ENCODE results near the gene RPAP3. TPM values are rescaled to one million over a fixed set of nuclear protein-coding genes. Genes with fewer than 3 reads are reported as not detected.

The RPAP3 gene
- total RNA-seq, 2 donors from 2014 or later = 41.7 to 53.9 TPM

DNA sequence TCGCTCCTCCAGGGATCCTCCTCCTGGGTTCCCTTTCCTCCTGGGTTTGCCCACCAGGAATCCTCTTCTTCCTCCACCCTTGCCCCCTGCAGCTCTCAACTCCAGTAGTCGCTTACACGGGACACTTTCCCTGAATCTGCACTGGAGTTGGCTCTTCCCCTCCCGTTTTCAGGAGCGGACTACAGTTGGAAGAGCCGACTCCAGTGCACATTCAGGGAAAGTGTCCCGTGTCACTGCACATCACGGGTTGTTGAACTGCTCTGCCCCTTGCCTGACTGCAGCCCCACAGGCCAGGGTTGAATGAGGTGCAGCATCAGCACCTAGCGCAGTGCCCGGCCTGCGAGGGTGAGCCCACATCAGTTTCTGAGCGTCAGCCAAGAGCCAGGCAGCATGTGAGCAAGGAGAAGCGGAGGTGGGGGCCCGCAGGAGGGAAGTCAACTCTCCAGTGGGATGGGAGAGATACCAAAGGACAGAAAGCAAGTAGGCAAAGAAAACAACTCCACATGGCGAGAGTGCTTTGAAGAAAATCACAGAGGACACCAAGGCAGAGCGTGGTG lies 39.7 kb upstream of the RPAP3 start:
- Mint-ChIP-seq H3K9me3 (no peaks in the 10 kb centered on the region), H3K27ac (no peak overlapping the region), H3K36me3 (no peaks in the 10 kb centered on the region)
- ATAC-seq = no peak
- no peak for DNase-seq (ENCODE audit: low spot score in 2 of 2)

DNA sequence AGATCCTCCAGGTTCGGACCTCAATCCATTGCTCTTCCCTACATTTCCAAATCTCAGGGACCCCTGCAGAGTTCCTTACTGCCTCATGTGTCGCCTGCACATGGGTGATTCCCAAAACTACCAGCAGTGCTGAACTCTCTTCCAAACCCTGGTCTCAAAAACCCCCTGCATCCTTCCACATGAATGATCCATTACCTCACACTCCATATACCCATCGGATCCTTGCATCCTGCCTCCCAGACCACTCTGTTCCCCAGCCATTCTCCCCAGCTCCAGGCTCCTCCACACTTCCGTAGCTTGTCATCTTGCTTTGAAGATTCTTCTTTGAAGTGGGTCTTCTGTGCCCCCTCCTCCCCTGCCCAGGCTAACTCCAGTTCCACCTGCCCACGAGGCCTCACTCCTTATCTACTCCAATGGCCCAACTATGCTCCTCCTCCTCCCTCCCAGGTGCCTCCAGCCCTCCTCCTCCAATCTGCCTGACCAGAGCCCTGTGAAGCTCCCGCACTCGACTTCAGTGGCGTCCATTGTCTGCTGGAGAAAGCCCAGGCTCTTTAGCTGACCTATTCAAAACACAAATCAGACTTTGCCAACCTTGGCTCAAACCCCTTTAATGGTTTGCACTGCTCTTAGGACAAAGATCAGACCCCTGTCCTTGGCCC lies 39.1 kb upstream of the RPAP3 start:
- Mint-ChIP-seq H3K27ac (no peak overlapping the region), H3K9me3 (no peaks in the 10 kb centered on the region), H3K36me3 (no peaks in the 10 kb centered on the region)
- DNase-seq (ENCODE audit: low spot score in 2 of 2) (no peak), ATAC-seq (no peak)

DNA sequence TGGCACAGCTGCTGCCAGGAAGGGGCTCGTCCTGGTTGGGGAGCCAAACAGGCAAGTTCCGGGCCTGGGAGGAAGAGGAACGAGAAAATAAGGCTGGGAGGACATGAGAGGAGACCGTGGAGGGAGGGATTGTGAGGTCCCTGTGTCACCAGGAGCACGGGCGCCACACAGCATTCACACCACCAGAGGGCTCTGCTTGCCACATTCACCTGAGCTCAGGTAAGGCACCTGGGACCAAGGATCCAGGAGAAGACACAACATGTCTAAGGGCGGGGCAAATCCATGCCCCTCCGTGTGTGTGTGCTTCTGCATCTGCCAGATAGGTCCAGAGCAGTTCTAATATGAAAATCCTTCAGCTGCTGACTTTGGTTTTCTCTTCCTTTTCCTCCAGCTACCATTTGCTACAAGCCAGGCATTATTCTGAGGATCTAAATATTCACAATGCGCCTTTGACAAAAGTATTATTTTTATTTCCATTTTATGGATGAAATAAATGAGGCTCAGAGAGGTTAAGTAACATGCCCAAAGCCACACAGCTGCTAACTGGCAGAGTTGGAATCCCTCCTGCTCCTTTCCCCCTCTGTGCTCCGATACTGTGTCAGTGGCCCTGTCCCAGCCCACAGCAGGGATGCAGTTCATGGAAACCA lies 38.3 kb upstream of the RPAP3 start:
- no peak overlapping the region for H3K27ac Mint-ChIP-seq
- H3K9me3 Mint-ChIP-seq = no peaks in the 10 kb centered on the region
- ATAC-seq (peak; percentile 38 to 56), DNase-seq (ENCODE audit: low spot score in 2 of 2) (peak in 1 of 2 donors; percentile 54)
- no peaks in the 10 kb centered on the region for H3K36me3 Mint-ChIP-seq

DNA sequence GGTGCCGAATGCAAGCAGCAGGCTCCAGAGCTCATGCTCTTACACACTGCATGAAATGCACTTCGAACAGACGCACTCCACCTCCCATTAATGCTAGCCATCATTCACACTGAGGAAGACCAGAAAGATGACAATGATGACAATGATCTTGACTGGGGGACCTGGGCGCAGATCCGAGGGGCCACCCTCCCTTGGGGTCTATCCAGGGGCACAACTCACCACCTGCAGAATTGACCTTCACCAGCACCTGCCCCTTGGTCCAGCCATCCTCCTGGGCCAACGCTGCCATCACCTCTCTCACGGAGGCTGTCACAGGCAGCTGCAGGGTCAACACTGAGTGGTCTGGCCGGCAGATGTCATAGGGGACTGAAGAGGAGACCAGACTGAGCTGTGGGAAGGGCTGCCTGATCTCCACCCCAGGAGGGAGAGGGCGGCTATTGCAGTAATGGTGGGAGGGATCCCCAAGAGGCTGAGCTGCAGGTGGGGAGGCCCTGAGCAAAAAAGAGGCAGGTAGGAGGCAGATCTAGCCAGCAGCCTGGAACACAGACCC lies 37.6 kb upstream of the RPAP3 start:
- Mint-ChIP-seq H3K27ac (no peak overlapping the region), H3K36me3 (no peaks in the 10 kb centered on the region), H3K9me3 (no peaks in the 10 kb centered on the region)
- DNase-seq (ENCODE audit: low spot score in 2 of 2) = no peak
- no peak for ATAC-seq

DNA sequence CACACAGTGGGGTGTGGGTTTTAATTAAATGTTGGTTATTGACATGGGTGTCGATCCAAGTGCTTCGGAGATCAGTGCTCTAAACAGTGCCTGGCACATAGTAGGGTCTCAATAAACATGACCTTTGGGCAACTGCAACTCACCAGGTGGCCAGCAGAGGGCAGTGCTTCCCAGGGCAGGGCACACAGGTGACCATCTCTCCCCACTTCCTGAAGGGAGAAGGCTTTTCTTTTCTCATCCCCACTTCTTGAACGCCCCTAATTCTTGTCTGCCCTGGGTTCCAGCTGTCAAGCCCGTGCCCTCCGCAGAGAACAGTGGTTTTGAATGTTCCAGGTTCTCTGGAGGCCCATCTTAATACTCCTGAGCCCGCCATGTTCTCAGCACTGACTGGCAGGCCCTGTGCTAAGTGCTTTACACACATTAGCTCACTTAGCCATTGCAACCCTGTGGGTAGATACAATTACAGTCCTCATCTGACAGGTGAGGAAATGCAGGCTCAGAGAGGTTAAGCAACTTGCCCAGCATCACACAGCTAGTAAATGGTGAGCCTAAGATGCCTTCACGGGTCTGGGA lies 36.5 kb upstream of the RPAP3 start:
- H3K27ac Mint-ChIP-seq = no peak overlapping the region
- DNase-seq (ENCODE audit: low spot score in 2 of 2) (peak; percentile 73 to 89), ATAC-seq (peak; percentile 69 to 74)
- no peaks in the 10 kb centered on the region for H3K9me3 Mint-ChIP-seq
- no peaks in the 10 kb centered on the region for H3K36me3 Mint-ChIP-seq

DNA sequence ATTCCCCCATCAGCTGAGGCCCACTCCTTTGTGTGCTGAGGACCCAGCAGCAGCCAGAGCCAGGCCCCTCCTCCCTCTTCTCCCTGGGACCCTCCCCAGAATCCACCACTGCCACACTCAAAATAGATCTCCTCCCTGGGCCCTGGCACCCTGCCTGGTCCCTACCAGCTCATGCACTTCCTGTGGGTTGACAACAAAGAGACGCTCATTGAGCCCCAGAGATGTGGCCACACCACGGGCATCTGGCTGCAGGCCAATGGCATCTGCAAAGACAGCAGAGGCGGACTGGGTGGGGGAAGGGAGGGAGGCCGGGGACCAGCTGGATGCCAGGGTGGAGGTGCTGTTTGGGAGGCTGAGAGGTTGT lies 35.5 kb upstream of the RPAP3 start:
- H3K27ac Mint-ChIP-seq = no peak overlapping the region

DNA sequence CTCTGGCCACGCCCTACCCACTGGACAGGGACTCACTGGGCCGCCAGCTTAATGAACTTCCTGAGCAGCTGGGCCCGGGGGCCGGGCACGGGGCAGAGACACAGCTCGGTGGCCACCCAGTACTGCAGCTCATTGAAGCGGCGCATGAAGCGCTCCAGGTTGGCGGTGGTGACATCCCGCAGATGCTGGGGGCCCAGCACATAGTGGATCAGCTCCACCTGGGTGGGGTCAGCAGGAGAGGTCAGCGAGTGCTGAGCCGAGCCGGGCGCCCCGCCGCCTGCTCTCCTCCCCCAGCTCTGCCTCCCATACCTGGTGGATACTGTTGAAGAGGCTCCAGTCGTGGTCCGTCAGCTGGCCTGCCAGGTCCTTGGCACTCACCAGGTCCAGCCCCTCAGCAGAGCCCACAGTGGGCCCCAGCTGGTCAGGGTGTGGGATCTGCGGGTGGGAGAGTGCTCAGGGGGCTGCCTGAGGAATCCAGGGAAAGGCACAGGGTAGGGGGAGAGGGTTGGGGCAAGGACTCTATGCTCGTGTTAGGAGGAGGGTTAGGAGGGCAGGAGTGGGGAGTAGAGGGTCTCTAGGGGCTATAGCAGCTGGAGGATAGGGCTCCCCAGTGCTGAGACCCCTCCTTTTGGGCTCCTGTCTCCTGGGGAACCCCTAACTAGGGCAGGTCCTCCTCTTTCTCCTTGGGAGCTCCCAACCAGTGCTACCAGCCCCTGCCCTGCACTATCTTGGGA lies 34.9 kb upstream of the RPAP3 start:
- H3K27ac Mint-ChIP-seq = no peak overlapping the region
- H3K9me3 Mint-ChIP-seq = no peaks in the 10 kb centered on the region
- ATAC-seq (no peak), DNase-seq (ENCODE audit: low spot score in 2 of 2) (no peak)
- H3K36me3 Mint-ChIP-seq = no peaks in the 10 kb centered on the region

More for the DNA sequence above, 35.5 kb upstream of the RPAP3 start:
- H3K9me3 Mint-ChIP-seq = no peaks in the 10 kb centered on the region
- ATAC-seq (peak; percentile 46 to 70), DNase-seq (ENCODE audit: low spot score in 2 of 2) (peak in 1 of 2 donors; percentile 33)
- H3K36me3 Mint-ChIP-seq = no peaks in the 10 kb centered on the region

DNA sequence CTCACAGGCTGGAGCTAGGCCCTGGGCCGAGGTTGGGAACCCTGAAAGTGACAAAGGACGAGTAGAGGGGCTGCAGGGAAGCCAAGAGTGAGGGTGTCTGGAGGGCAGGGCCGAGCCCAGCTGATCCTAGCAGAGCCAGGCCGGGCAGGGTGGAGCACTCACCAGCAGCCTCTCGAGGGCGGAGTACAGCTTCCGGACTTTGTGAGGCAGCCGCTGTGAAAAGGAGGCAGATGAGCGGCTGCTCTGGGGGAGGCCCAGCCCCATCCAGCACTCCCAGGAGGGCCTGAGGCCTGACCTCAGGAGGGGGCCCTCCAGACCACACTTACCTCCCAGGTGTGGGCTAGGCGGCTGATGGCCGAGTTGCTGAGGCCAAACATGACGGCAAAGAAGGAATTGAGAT lies 34.1 kb upstream of the RPAP3 start:
- Mint-ChIP-seq H3K27ac (peak overlapping the region in 1 of 2 donors; percentile 79), H3K9me3 (no peaks in the 10 kb centered on the region), H3K36me3 (no peaks in the 10 kb centered on the region)
- ATAC-seq (no peak), DNase-seq (ENCODE audit: low spot score in 2 of 2) (no peak)

DNA sequence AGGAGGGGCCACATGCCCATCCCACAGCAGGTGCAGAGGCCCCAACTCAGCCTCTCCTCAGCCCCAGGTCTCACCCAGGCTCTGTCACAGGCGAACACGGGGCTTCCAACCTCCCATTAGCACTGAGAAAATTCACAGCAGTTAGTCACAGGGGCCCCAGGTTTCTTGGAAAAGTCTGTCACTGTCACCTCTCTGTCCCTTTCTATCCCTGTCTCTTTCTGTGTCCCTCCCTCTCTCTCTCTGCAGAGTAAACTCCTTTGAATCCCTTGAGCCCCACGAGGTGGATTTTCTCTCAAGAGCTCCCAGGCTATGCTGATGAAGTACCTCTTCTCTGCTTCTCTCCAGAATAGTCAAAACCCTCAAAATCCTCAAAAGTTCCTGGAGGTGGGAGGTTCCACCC lies 33.5 kb upstream of the RPAP3 start:
- DNase-seq (ENCODE audit: low spot score in 2 of 2) (no peak), ATAC-seq (no peak)
- peak overlapping the region; percentile 6 to 79 for H3K27ac Mint-ChIP-seq
- H3K36me3 Mint-ChIP-seq = no peaks in the 10 kb centered on the region
- no peaks in the 10 kb centered on the region for H3K9me3 Mint-ChIP-seq

DNA sequence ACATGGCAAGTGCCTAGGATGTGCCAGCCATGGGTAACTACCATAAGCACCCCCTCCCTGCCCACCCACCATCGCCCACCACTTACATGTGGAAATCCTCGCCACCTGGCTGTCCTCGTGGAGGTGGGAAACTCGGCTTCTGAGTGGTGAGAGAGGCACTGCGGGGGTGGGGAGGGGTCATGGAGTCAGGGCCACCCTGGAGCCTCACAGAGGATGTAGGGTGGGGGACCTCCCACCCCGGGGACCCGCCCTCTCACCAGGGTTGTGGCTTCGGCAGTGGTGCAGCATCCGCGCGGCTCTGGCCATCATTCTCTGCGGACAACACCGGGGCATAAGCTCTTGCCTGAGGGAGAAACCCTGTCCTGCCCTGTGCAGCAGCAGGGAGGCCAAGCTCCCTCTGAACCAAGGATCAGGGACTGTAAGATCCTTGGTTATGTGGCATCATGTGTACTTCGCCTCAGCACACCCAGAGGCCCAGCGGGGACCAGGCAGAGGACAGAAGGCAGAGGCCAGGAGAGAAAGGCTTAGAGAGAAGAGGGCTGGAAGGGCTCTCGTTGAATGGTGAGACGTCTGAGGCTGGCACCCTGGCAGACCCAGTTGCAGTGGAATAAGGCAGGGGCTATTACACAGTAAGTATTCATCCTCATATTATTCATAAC lies 32.2 kb upstream of the RPAP3 start:
- no peaks in the 10 kb centered on the region for H3K36me3 Mint-ChIP-seq
- ATAC-seq (no peak), DNase-seq (ENCODE audit: low spot score in 2 of 2) (no peak)
- H3K9me3 Mint-ChIP-seq = no peaks in the 10 kb centered on the region
- no peak overlapping the region for H3K27ac Mint-ChIP-seq

DNA sequence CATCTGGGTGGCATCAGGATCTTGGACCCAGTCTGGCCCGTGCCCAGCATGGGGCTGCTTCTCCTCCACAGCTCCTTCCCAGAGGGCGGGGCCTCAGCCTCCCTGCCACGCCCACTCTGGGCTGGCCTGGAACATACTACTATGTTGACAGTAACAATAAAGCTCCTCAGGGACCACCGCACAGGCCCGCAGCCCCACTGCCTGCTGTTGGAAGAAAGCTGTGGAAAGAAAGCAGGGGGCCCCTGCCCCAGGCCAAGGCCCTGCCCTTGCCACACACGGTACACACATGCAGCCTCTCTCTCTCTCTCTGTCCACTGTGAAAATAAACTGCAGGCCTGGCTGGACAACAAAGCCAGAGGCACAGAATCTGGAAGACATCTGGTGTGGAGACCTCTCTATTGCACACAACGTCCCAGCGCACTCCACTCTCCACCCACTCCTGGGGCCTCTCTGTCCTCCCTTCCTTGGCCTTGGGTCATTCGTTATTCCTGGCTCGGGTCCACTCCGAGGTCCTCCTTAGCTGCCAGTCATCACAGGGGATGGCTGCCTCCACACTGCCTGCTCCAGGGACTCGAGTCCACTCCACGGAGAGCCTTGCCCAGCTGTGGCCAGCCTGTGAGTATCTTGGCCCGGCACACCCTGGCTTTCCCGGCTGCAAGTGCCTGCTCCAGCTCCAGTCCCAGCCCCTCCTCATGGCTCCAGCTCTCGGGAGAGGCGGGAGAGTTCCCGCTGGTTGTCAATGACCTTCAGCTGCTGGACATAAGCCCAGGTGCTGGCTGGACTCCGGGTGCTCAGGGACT lies 31.2 kb upstream of the RPAP3 start:
- H3K36me3 Mint-ChIP-seq = no peaks in the 10 kb centered on the region
- H3K27ac Mint-ChIP-seq = peak overlapping the region in 1 of 2 donors; percentile 85
- H3K9me3 Mint-ChIP-seq = no peaks in the 10 kb centered on the region
- no peak for ATAC-seq
- DNase-seq (ENCODE audit: low spot score in 2 of 2) = no peak

DNA sequence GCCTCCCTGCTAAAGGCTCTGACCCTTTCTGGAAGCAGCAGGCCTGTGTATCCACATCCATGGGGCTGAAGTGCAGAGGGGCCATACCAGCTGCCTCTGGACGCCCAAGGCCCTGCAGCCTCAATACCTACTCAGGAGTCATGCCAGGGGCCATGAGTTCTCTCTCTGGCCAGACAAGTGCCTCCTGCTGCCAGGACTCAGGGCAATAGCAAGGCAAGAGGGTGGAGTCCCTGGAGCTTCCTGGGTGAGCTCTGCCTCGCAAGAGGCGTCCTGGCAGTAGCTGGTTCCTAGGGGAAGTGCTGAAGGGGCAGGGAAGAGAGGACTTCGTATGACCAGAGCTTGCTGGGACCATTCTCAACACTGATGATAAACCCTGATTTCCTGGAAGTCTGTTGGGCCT lies 30.4 kb upstream of the RPAP3 start:
- no peak for ATAC-seq
- H3K27ac Mint-ChIP-seq = no peak overlapping the region

DNA sequence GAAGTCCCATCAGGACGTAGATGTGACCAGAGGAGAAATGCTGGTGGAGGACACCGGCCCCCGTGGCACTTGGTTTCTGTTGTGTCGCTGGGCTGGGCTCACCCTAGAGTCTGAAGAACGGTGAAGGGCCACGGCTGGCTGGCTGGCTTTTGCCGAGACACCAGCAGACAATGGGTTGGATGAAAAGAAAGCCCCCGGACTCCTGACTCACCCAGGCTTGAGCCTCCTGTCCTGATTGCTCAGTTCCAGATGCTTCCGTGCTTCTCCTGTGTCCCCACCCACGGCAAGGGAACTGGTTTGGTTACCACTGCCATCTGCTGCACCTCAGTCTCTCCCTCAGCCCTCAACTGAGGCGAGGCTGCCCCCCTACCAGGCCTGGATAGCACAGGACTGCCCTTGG lies 29.8 kb upstream of the RPAP3 start:
- H3K36me3 Mint-ChIP-seq = no peaks in the 10 kb centered on the region
- no peaks in the 10 kb centered on the region for H3K9me3 Mint-ChIP-seq
- no peak overlapping the region for H3K27ac Mint-ChIP-seq
- ATAC-seq (no peak), DNase-seq (ENCODE audit: low spot score in 2 of 2) (no peak)

More for the DNA sequence above, 30.4 kb upstream of the RPAP3 start:
- DNase-seq (ENCODE audit: low spot score in 2 of 2) = no peak
- no peaks in the 10 kb centered on the region for H3K36me3 Mint-ChIP-seq
- no peaks in the 10 kb centered on the region for H3K9me3 Mint-ChIP-seq

DNA sequence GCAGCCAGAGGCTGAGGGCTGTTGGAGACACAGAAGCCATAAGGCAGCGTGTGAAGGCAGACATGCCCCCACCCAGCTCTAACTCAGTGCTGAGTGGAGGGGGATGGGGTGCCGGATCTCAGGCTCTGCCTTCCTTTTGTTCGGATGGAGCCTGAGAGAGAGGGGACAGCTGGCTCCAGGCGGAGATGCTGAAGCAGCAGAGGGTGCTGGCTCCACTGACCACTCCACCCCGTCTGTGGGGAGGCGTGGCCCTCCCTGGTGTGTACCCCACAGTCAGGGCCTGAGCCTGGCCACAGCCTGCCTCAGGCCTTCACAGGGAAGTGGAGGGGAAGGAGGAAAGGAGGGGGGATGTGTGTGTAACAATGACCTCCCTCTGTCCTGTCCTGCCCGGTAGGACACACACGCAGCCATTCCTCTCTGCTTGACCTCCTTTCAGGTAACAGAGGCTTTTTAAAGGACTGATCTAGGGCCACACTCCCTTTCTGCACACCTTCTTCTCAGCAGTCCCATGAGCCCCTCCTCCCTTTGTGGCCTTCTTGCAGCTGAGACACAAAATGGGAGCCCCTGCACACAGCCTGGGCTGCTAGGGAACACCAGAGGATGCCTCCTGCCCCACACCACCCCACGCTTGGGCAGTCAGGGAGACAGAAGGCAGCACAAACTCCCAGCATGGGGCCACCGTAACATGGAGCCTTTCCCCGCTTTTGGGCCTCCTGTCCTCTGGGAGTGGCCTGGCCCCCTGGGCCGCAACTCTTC lies 29.1 kb upstream of the RPAP3 start:
- ATAC-seq = no peak
- Mint-ChIP-seq H3K27ac (no peak overlapping the region), H3K9me3 (no peaks in the 10 kb centered on the region), H3K36me3 (no peaks in the 10 kb centered on the region)
- no peak for DNase-seq (ENCODE audit: low spot score in 2 of 2)

DNA sequence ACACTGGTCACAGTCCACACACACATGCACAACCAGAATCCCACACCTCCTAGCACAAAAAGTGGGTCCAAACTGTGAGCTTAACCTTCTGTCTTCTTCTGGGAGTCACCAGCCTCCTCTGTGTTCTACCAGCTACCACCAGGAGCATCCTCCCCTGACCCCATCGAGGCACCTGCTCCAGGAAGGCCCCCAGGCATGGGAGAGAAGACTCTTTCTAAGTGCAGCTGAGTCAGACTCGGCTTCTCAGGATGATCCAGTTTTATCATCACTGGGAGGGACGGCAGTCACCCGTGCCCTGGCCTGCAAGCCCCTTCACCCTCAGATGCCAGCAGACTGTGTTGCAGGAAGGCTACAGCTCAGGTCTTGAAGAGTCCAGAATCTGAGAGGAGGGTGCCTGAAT lies 27.3 kb upstream of the RPAP3 start:
- Mint-ChIP-seq H3K36me3 (no peaks in the 10 kb centered on the region), H3K9me3 (no peaks in the 10 kb centered on the region), H3K27ac (no peak overlapping the region)
- DNase-seq (ENCODE audit: low spot score in 2 of 2) (no peak), ATAC-seq (no peak)

All from activated naive CD4-positive, alpha-beta T cell treated with anti-CD3 and anti-CD28 coated beads, Interleukin-2, amount 50 U/mL, for 72 hours (primary cell).